Inferior parietal cortex (tissue), 1 donor: ENCODE results near the gene OPTC.
"Not testable (repeated sequence)": the region's sequence is repeated elsewhere in the genome, so short reads cannot be mapped to it uniquely, and the experiment has no call there.

Source experiments
- DNase-seq: peaks from one replicate; pipeline ENCODE4 v3.0.0-alpha.2; 2016; ENCODE audit errors: extremely low spot score

Gene OPTC, protein sequence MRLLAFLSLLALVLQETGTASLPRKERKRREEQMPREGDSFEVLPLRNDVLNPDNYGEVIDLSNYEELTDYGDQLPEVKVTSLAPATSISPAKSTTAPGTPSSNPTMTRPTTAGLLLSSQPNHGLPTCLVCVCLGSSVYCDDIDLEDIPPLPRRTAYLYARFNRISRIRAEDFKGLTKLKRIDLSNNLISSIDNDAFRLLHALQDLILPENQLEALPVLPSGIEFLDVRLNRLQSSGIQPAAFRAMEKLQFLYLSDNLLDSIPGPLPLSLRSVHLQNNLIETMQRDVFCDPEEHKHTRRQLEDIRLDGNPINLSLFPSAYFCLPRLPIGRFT

DNA sequence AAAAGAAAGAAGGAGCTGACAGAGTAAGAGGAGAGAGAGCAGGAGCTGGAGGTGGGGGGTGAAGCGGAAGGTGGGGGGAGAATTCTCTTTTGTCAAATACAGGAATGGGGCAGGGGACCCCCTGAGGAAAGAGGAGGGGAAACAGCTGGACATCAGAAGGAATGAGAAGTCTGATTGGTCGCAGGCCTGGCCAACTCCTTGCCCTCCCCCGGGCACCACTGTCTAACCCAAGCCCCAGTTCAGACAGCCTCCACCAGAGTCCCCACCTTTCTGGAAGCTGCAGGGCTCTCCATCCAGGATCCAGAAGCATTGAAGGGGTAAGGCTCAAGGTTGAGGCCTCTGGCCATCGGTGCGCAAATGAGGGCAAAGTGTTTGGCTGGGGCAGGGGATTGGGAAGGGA is at the start of gene OPTC:
OPTC (plus strand) TSS at position 253 of the 400 bp plus-strand sequence. CDS start 1,853 bp downstream, outside the sequence.
- DNase-seq: no peak

DNA sequence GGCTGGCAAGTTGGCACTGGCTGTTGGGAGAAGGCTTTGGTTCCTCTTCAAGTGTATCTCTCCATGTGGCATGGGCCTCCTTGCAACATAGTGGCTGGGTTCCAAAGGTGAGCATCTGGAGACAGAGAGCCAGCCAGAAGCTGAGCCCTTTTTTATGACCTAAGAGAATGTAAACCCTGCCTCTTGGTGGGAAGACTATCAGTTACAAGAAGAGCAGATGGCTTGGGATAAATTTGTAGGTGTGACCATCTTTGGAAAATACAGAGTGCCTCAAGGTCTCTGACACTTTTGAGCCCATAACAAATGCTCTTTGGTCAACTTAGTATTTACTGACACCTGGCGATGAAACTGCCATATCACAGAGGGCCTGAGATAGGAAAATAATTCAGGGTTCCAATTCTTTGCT is 49.8 kb upstream of the OPTC start:
- no peak for DNase-seq

DNA sequence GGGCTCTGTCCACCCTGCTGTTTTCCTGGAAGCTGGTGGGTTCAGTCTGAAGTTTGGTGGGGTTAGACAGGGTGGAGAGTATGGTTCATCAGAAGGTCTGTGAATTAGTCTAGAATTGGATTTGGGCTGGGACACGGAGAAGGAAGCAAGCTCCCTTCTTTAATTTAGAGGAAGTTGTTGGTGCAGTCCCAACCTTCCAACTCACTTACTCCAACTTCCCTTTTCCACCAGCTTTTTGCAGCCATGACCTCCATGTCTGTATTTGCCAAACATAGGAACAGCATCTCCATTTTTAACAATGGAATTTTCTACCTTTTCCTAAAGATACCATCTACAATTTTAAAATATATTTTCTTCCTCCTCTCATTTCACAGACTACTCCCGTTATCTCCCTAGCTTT is 46.8 kb upstream of the OPTC start:
- DNase-seq: no peak

DNA sequence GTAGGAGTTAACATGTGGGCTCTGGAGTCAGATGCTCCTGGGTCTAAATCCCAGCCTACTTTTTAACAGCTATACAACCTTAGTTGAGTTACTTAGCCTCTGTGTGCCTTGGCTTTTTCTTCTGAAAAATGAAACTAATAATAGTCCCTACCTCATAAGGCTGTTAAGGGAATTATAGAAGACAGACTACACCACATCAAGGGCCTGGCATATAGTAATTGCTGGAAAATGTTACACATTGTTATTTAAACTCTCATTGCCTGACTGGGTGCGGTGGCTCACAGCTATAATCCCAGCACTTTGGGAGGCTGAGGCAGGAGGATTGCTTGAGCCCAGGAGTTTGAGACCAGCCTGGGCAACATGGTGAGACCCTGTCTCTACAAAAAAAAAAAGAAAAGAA is 46.4 kb upstream of the OPTC start:
- not testable (repeated sequence) for DNase-seq

DNA sequence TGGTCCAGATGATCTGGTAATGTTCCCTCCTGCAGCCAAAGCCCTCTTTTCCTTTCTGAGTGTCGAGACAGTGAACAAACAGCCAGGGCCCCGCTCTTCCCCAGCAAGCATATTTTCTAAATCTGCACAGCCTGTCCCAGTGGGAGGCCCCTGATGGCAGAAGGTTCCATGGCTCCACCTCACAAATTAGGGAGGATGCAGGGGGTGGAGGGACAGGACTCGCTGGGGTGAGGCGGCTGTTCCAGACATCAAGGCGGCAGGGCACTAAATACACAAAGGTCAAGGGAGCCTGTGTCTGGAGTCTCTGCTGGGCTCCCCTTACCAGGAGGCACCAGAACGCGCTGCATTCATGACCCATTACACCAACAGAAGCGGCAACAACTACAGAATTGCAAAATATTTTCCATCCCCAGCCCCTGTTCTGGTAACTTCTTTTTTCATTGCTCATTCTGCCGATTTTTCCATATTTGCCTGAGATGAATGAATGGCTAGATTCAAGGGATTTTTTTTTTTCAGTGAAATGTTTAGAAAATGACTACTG is 45.4 kb upstream of the OPTC start:
- no peak for DNase-seq

DNA sequence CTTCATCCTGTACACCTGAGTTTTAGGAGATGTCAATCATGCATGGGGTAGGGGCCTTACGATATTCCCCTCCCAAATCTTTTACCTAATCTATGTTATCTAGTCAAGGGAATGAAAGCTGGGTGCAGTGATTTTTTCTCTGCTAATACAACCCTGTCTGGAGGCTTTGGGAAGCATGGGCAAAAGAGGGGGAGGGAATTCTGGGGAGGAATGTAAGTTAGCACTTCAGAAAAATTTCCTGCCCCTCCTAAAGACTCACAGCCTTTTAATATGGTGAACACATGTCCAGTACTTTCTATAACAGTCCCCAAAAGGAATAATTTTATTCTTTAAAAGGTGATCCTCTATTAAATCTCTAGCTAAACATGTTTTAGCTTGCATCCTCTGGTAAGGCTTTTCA is 44.0 kb upstream of the OPTC start:
- no peak for DNase-seq

DNA sequence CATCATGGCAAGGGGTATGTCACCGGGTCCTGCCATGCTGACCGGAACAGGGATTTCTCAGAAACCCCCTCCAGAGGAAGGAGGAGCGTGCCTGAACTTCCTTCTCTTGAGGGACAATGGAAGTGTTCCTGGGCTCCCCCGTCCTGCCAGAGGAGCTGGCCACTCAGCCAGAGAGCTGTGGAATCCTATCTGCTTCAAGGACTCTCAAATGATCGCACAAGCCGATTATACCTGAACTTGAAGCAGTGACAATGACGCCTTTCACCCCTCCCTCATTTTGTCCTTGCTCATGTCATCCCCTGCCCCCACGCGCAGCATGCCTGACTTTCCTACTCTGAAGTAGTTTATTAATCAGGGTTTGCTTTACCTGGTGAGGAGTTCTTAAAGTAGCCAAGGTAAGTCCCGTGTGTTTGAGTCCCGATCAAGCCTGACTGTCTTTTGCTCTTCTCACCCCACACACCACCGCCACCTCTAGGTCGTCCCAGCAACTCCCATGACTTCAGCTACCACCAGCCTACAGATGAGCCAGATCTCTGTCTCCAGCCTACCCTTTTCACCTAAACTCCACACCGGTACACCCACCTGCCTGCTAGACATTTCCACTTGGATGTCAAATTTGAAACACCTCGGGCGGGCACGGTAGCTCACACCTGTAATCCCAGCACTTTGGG is 43.3 kb upstream of the OPTC start:
- no peak for DNase-seq

DNA sequence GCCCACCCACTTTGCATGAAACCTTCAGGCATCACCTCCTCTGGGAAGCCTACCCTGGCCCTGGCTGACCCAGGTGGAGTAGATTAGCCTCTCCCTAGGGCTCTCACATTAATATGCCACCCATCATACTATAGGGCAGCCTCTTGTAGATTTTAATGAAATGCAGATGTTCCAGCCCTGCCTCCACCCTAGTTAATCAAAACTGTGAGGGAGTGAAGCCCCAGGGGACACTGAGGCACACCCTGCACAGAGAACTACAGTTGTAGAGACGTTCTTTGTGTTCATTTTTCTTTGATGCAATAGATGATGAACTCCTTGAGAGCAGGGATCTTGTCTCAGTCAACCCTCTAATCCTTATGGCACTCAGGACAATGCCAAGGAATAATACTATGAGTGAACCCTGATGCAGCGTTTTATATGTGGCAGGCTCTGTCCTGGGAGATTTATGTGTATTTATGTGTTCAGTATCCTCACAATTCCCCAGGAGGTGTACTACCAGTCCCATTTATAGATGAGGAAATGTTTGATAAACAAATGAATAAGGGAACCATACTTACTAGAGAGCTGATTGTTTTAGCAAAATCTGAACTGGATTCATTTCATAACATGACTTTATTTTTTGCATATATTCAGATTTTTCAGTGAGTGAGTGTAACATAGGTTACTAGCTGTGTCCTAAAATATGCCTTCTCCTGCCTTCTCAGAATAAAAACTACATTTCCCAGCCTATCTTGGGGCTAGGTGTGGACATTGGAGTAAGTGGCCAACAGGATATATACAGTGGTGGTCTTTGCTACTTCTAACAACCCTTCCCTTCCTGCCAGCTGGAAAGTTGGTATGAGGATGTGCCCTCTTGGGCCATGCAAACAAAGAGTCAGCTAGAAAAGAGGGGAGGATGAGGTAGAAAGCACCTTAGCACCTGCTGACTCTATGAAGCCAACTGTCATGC is 41.8 kb upstream of the OPTC start:
- DNase-seq: no peak

DNA sequence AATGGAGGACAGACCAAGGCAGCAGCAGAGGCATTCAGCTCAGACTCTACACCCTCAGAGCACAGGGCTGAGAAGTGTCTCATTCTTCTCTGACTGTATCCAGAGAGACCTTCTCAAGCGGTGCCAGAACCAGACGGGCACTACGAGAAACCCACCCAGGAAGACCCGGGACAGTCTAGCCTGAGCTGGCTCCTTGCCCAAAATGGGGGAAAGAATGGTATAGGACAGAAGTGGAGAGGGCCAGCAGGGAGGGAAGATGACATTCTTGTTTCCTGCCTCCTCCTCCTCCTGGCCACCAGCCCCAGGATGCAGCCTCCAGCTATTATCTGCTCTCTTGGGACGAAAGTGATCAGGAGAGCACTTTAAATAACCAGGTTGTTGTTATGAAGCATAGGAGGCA is 40.9 kb upstream of the OPTC start:
- DNase-seq: no peak

DNA sequence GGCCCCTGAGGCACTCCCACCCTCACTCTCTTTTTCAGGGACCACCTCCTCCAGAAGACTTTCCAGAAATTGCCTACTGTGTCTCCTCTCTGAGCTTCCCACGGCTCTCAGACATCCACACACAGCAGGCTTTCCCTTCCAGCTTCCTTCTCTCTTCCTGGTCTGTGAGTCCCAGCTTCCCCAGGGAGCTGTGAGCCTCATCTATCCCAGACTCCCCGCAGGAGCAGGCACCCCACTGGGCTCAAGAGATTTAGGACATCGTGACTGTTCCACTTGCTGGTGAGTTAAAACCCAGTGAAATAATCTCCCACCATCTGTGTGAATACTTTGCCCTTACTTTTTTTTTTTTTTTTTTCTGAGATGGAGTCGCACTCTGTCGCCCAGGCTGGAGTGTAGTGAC is 40.3 kb upstream of the OPTC start:
- no peak for DNase-seq

DNA sequence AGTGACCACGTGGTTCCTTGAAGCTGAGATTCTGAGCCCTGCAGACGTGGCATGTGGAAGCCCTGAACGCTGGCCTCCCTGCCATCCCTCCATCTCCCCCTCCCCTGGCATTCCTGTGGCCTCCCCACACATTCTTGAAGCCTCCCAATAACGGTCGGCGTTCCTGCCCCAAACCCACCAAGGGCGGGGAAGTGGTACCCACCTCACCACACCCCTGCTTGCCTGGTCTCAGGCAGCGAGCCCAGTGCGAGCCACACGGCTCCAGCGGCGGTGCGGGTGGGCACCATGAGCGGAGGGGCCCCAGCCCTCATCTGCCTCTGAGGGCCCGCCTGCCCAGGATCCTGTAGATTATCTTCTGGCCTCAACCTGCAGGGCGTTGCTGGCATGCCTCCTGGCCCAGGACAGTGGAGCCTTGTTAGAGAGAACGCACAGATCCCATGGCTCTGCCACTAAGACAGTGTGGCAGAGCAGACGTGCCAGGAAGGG is 38.9 kb upstream of the OPTC start:
- DNase-seq: no peak

DNA sequence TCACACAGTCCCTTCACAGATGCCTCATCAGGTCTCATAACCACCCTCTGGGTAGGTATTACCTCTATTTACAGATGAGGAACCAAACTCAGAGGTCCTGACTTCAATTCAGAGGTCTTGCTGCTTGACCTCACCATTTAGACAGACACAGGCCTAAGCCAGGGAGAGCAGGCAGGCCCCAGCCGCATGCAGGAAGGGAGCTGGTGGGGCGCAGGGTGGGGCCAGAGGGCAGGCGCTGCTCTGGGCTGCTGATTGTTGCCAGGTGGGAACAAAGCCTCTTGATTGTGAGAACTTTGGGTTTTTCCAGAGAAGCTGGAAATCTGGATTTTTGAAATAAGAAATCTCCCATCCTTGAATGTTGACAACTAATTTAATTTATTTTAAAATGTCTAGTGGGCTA is 38.2 kb upstream of the OPTC start:
- no peak for DNase-seq

DNA sequence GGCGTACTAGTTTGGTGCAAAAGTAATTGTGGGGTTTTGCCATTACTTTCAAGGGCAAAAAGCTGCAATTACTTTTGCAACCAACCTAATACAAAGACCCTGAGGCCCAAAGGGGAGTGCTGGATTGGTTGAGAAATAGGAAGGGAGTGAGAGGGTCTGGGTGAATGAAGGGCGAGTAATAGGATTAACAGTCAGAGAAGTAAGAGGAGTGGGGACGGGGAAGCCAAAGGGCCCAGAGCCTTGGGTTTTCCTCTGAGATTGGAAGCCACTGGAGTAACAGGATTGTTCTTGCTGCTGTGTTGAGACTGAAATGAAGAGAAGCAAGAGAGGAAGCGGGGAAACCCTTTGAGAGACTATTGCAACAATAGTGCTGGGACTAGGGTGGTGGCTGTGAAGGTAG is 37.4 kb upstream of the OPTC start:
- no peak for DNase-seq

DNA sequence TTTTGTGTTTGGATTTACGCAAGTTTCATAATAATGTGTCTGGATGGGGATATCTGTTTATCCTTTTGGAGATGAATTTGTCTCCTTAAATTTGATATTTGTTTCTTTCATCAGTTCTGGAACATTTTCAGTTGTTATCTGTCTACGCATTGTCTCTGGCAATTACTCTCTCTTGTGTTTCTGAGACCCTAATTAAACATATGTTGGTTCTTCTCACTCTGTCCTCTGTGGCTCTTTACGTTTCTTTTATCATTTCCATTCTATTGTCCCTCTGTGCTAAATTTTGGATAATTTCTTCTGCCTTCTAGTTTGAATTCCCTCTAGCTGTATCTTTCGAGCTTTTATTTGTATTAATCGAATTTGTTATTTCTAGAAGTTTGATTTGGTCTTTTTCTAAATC is 35.9 kb upstream of the OPTC start:
- no peak for DNase-seq

DNA sequence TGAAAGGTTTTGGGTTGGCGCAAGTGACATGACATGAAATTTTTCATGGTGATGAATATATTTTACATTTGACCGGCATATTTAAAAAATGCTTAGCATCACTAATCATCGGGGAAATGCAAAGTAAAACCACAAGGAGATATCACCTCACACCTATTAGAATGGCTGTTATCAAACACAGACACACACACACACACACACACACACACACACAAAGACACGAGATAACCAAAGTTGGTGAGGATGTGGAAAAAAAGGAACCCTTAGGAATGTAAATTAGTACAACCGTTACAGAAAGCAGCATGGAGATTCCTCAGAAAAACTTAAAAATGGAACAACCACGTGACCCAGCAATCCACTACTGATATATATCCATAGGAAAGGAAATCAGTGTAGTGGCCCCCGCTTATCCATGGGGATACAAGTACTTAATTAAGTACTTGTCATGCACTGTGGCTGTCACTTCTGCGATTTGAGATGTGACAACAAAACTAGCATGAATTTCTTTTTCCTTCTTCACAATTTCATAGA is 34.2 kb upstream of the OPTC start:
- DNase-seq: no peak

DNA sequence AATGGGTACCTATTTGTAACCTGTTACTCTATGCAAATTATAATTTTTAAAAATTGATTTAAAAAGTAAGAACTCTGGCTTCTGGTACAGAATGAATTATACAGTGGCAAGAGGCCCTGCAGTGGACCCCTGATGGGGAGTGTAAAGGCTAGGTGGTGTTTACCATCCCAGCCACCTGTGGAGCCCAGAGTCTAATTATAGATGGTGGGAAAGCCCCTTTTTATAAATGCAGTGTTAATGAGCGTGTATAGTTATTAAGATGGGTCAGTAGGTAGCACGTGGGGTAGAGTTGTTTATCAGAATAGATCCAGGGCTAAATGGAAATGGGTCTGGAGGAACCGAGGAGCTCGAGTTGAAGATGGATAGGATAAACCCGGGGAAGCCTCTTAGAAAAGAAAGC is 32.2 kb upstream of the OPTC start:
- DNase-seq: no peak

DNA sequence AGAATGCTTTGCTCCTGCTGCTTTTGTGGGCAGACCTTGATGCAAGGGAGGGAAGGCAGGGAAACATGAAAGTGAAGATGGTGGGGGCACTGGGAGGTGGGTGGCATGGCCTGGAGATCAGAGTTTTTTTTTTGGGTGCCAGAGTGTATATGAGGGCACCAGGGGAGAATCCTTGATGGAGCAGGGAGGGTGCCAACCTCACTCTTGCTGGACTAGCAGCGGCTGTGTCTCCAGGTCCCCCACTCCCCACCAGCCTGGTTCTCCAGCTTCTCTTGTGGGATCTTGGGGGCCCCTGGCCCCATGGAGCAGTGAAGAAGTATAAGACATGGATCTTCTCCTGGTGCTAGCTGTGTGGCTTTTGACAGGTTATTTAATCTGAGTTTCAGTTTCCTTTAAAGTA is 31.8 kb upstream of the OPTC start:
- no peak for DNase-seq

DNA sequence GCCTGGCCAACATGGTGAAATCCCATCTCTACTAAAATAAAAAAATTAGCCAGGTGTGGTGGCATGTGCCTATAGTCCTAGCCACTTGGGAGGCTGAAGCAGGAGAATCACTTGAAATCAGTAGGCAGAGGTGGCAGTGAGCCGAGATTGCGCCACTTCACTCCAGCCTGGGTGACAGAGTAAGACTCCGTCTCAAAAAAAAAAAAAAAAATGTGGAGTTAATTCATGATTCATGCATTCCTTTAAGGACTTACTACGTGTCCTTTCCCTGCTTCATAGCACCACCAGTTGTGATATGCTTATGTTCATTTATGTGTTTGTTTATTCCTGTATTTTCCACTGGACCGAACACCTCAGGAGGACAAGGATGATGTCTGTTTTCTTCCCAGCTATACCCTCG is 31.1 kb upstream of the OPTC start:
- no peak for DNase-seq

DNA sequence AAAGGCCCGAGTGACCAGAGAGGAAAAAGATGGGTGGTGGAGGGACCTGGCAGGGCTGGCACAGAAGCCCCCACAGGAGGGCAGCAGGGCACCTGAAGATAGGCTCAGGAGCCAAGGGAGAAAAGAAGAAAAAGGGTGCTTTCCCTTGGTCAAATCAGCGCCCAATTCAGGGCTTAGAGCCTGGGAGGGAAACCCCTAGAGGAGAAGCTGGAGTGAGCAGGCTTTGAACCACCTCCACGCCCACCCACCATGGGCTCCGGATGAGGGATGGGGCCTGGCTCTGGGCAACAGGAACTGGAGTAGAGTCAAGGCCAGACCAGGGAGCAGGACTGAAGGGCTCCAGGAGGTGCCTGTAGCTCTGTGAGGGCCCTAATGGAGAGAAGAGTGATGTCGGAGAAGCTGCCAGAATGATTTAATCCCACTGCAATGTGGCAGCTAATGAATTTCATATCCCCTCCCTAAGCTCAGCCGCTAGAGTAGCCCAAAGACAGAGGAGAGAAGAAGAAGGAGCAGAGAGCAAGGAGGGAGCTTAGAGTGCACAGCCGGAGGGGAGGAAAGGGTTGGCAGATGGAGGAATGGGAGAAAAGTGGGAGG is 30.4 kb upstream of the OPTC start:
- no peak for DNase-seq

DNA sequence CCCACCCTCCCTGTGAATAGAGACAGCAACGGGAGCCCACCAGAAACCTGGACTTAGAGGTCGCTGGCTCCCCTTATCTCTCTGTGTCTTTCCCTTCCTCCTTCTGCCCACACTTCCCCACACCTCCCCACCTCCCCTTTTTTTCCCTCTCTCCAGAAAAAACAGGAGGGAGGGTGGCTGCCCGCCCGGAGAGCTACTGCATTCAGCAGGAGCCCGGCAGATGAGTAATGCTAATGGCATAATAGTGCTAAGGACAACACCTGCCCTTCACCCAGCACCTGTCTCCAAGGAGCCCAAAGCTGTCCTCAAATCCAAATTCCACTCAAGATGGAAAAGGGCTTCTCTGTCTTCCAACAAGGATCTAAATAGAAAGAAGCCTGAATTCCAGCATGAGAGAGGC is 29.7 kb upstream of the OPTC start:
- no peak for DNase-seq

DNA sequence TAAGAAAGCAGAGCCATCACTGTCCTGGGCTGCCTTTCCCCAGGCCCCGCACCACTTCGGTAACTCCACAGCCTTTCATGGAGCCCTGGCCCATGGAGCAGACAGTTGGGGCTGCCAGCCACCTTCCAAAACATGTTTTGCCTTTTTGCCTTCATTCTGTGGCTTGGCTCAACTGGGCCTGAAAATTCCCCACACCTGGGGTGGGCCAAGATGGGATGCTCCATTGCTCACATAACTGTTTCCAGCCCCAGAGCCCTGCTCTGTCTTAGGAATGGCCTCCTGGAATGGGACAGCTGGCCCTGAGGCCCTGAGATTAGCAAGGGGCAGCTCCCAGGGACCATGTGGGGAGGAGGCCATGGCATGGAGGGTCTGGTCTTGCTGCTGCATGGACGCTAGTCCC is 29.2 kb upstream of the OPTC start:
- DNase-seq: no peak
